ENCODE data around the gene ZSCAN22. TPM values are rescaled to one million over a fixed set of nuclear protein-coding genes. Genes with fewer than 3 reads are reported as not detected.

Gene ZSCAN22
- total and polyA plus RNA-seq, 2 of the 13 experiments (the other 11 are each of a cell fraction or from before 2014, with no cell fraction given) = 2.5 to 3.5 TPM

- peak overlapping the region; percentile 66 for H3K27ac ChIP-seq (ENCODE audit: extremely low read length, insufficient read depth, low read length)
- peak; percentile 45 for ATAC-seq
- H3K79me2 ChIP-seq (ENCODE audit: insufficient read depth, low read length) = peaks cover 19% of the 10 kb centered on the region
- DNase-seq (ENCODE audit: low spot score) = peak; percentile 21
- H3K4me3 ChIP-seq (replicated peaks in 1 of 3; ENCODE audit: insufficient read depth in 1 of 3, low read depth in 2 of 3, low read length in 3 of 3) = peak overlapping the region; percentile 83 to 100 (median 97)
- intact Hi-C loops (cut with micrococcal nuclease; ENCODE audit: unreplicated experiment) (loop anchor here (1.0 to 5.0 kb wide), 2 partner anchors 28 to 124 kb away; partner anchors contain the start of genes ZNF274 and ZNF8), in situ Hi-C loops (cut with HindIII; ENCODE audit: extremely low pct_ligation_motif_present, low pct_unique_long_range_greater_than_20kb) (loop anchor here (5.0 kb wide), 1 partner anchor 124 kb away; the partner anchor contains the start of gene ZNF274)
- peak overlapping the region; percentile 88 for H3K9ac ChIP-seq (ENCODE audit: insufficient read depth, low read depth, low read length)
- no peaks in the 10 kb centered on the region for H3K9me3 ChIP-seq (ENCODE audit: low read length)
- FAIRE-seq = no peak
- CTCF ChIA-PET (ENCODE audit: low intra/inter-chr PET ratio, low total read pairs) = no interaction called here
- peaks cover 7% of the 10 kb centered on the region; the same call in 1 of the 2 replicates for H4K20me1 ChIP-seq (ENCODE audit: insufficient read depth, low read length)
- H3K4me1 ChIP-seq (ENCODE audit: insufficient read depth, low read length) = peaks cover 26% of the 10 kb centered on the region
- no peak overlapping the region for H2AFZ ChIP-seq (ENCODE audit: low read length)
- H3K4me2 ChIP-seq (ENCODE audit: low read depth, low read length) = peak overlapping the region; percentile 79
- peaks cover 10 to 31% of the 10 kb centered on the region in 2 experiments; a peak in 4 of 5 replicates for H3K36me3 ChIP-seq (replicated peaks in 1 of 2; ENCODE audit: control insufficient read depth in 1 of 2, insufficient read depth in 2 of 2, low read length in 2 of 2)
- no TSS peak for BruUV-seq (replicated peaks)
- no peaks in the 10 kb centered on the region; a peak in 1 of 5 replicates for H3K27me3 ChIP-seq (ENCODE audit: control insufficient read depth in 1 of 2, insufficient read depth in 2 of 2, low read length in 2 of 2)
- POLR2A ChIA-PET = interaction anchor here (1.0 to 1.2 kb wide), 2 partner anchors 28 to 57 kb away, joined by 3 read pairs; partner anchors contain the start of gene ZNF497
- WGBS (ENCODE audit: low lambda C conversion rate) = 2% methylated on average over 12 of the region's 12 CpGs
- peak; percentile 60 for TF ChIP-seq IRF2 (CRISPR knock-in tag; IDR thresholded peaks at IDR 0.05)
- TF ChIP-seq ZNF709 (CRISPR knock-in tag; IDR thresholded peaks at IDR 0.05) = no peak
- TF ChIP-seq CCDC6 (CRISPR knock-in tag; IDR thresholded peaks at IDR 0.05) = 0 out of 2 replicates have a peak, but pooled peaks have one; percentile 19
- TF ChIP-seq ZNF343 (CRISPR knock-in tag; IDR thresholded peaks at IDR 0.05) = no peak
- TF ChIP-seq ZNF333 (CRISPR knock-in tag; IDR thresholded peaks at IDR 0.05; ENCODE audit: borderline replicate concordance) = 0 out of 2 replicates have a peak, but pooled peaks have one; percentile 17
- no peak for TF ChIP-seq SUZ12 (IDR thresholded peaks at IDR 0.05; ENCODE audit: low read depth, low read length)
- no peak for TF ChIP-seq BCL3 (CRISPR knock-in tag; IDR thresholded peaks at IDR 0.05)
- no peak for TF ChIP-seq ZFP82 (CRISPR knock-in tag; IDR thresholded peaks at IDR 0.05; ENCODE audit: borderline replicate concordance)
- TF ChIP-seq SNAI1 (CRISPR knock-in tag; IDR thresholded peaks at IDR 0.05; ENCODE audit: borderline replicate concordance) = 0 out of 2 replicates have a peak, but pooled peaks have one; percentile 13
- 0 out of 2 replicates have a peak, but pooled peaks have one; percentile 8 for TF ChIP-seq NFE2L1 (CRISPR knock-in tag; IDR thresholded peaks at IDR 0.05; ENCODE audit: borderline replicate concordance)
- no peak for TF ChIP-seq ZNF747 (CRISPR knock-in tag; IDR thresholded peaks at IDR 0.05; ENCODE audit: borderline replicate concordance)
- no peak for TF ChIP-seq ZNF3 (CRISPR knock-in tag; IDR thresholded peaks at IDR 0.05)
- TF ChIP-seq EED (CRISPR knock-in tag; IDR thresholded peaks at IDR 0.05) = no peak
- TF ChIP-seq GRHL1 (CRISPR knock-in tag; conservative IDR thresholded peaks at IDR 0.05) = no peak
- TF ChIP-seq DDIT3 (CRISPR knock-in tag; IDR thresholded peaks at IDR 0.05) = no peak
- TF ChIP-seq GATAD1 (CRISPR knock-in tag; IDR thresholded peaks at IDR 0.05) = no peak
- TF ChIP-seq, protein P1, sequence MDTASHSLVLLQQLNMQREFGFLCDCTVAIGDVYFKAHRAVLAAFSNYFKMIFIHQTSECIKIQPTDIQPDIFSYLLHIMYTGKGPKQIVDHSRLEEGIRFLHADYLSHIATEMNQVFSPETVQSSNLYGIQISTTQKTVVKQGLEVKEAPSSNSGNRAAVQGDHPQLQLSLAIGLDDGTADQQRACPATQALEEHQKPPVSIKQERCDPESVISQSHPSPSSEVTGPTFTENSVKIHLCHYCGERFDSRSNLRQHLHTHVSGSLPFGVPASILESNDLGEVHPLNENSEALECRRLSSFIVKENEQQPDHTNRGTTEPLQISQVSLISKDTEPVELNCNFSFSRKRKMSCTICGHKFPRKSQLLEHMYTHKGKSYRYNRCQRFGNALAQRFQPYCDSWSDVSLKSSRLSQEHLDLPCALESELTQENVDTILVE (CRISPR knock-in tag; IDR thresholded peaks at IDR 0.05) = no peak
- TF ChIP-seq ZNF501 (CRISPR knock-in tag; IDR thresholded peaks at IDR 0.05) = no peak
- no peak for TF ChIP-seq ZNF263 (CRISPR knock-in tag; IDR thresholded peaks at IDR 0.05)
- TF ChIP-seq GPN1 (CRISPR knock-in tag; IDR thresholded peaks at IDR 0.05; ENCODE audit: borderline replicate concordance) = no peak
- TF ChIP-seq HDAC1 (CRISPR knock-in tag; IDR thresholded peaks at IDR 0.05) = no peak
- TF ChIP-seq STAG1 (CRISPR knock-in tag; IDR thresholded peaks at IDR 0.05) = no peak
- TF ChIP-seq HNRNPUL1 (IDR thresholded peaks at IDR 0.05; ENCODE audit: low read depth, low read length) = no peak
Observed at GRCh38 chr19:58305932-58306323, 20.9 kb upstream of the ZSCAN22 start.
